ENCODE measurements around the gene DLG5. TPM values are rescaled to one million over a fixed set of nuclear protein-coding genes. Genes with fewer than 3 reads are reported as not detected.

Gene DLG5
- total RNA-seq, 1 experiment from 2014 or later, result 81.7 TPM

- H3F3A ChIP-seq (ENCODE audit: insufficient read depth, low read depth), result peaks cover 19% of the 10 kb centered on the region
These were observed 575 bp downstream of the DLG5 start for GRCh38 chr10:77925795-77926565.

DNA sequence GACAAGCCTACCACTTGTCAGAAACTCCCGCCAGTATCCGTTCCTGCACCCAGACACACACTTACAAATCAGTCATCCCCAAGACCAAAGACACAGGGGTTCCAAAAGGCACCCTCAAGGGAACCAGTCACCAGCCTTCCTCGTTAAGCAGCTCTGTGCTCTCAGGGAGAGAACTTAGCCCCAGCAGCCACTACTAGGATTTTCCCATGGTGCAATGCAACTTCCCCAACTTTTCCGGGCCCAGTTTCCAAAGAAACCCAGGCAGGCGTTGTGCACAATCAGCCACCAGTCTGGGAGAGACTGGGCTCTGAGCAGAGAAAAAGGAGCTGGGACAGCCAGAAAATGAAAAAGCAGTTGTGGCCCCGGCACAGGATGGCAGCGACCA is 1.2 kb downstream of the DLG5 start:
- peaks cover 57% of the 10 kb centered on the region for H3K79me2 ChIP-seq (ENCODE audit: low read depth)
- CTCF ChIA-PET, result interaction anchor here (0.6 kb wide), 1 partner anchor 104 kb away, joined by 12 read pairs; no protein-coding TSS in a partner anchor
- TF ChIP-seq CTCF (conservative IDR thresholded peaks at IDR 0.05) (no peak), EZH2 (IDR thresholded peaks at IDR 0.05; ENCODE audit: low read depth) (no peak)
- no peaks in the 10 kb centered on the region for H3K9me3 ChIP-seq (ENCODE audit: insufficient read depth, low read depth)
- no peaks in the 10 kb centered on the region for H3K9me2 ChIP-seq (ENCODE audit: insufficient read depth)
- peaks cover 42% of the 10 kb centered on the region for H3K4me1 ChIP-seq (replicated peaks; ENCODE audit: insufficient read depth)
- peak overlapping the region; percentile 95 for H3K4me2 ChIP-seq
- intact Hi-C loops (cut with micrococcal nuclease; ENCODE audit: unreplicated experiment), result loop anchor here (2.0 to 5.0 kb wide), 3 partner anchors 27 to 47 kb away; no protein-coding TSS in a partner anchor
- peaks cover 20% of the 10 kb centered on the region for H4K20me1 ChIP-seq (ENCODE audit: insufficient read depth)
- TSS peak; percentile 42 for BruUV-seq (replicated peaks)
- H2AFZ ChIP-seq, result peak overlapping the region; percentile 82
- H3K27ac ChIP-seq, result no peak overlapping the region
- H3K36me3 ChIP-seq (ENCODE audit: low read depth), result no peaks in the 10 kb centered on the region
- H3K4me3 ChIP-seq, result peak overlapping the region; percentile 80
- POLR2A ChIA-PET (ENCODE audit: unreplicated experiment), result interaction anchor here (0.6 kb wide), 1 partner anchor 67 kb away, joined by 3 read pairs; no protein-coding TSS in a partner anchor
- peaks cover 25% of the 10 kb centered on the region for H3F3A ChIP-seq (ENCODE audit: insufficient read depth, low read depth)
- no peak for DNase-seq
- no peaks in the 10 kb centered on the region for H3K27me3 ChIP-seq (ENCODE audit: insufficient read depth, low read depth)

More at GRCh38 chr10:77925795-77926565, 575 bp downstream of the DLG5 start:
- Histone ChIP-seq H3K36me3 (ENCODE audit: low read depth) (no peaks in the 10 kb centered on the region), H4K20me1 (ENCODE audit: insufficient read depth) (peaks cover 20% of the 10 kb centered on the region), H3K4me1 (replicated peaks; ENCODE audit: insufficient read depth) (peaks cover 36% of the 10 kb centered on the region), H3K27me3 (ENCODE audit: insufficient read depth, low read depth) (no peaks in the 10 kb centered on the region), H3K79me2 (ENCODE audit: low read depth) (peaks cover 51% of the 10 kb centered on the region), H3K4me3 (peak overlapping the region; percentile 80), H3K9me2 (ENCODE audit: insufficient read depth) (no peaks in the 10 kb centered on the region), H3K9me3 (ENCODE audit: insufficient read depth, low read depth) (no peaks in the 10 kb centered on the region), H3K4me2 (peak overlapping the region; percentile 95), H2AFZ (peak overlapping the region; percentile 82), H3K27ac (no peak overlapping the region)
- intact Hi-C loops (cut with micrococcal nuclease; ENCODE audit: unreplicated experiment), result loop anchor here (1.0 to 5.0 kb wide), 5 partner anchors 15 to 80 kb away; no protein-coding TSS in a partner anchor
- TF ChIP-seq EZH2 (IDR thresholded peaks at IDR 0.05; ENCODE audit: low read depth) (no peak), CTCF (conservative IDR thresholded peaks at IDR 0.05) (no peak)
- peak; percentile 57 to 63 for DNase-seq
- CTCF ChIA-PET, result no interaction called here
- BruUV-seq (replicated peaks), result no TSS peak
- POLR2A ChIA-PET (ENCODE audit: unreplicated experiment), result interaction anchor here (0.6 to 1.0 kb wide), 2 partner anchors 27 to 69 kb away, joined by 3 to 4 read pairs; no protein-coding TSS in a partner anchor

DNA sequence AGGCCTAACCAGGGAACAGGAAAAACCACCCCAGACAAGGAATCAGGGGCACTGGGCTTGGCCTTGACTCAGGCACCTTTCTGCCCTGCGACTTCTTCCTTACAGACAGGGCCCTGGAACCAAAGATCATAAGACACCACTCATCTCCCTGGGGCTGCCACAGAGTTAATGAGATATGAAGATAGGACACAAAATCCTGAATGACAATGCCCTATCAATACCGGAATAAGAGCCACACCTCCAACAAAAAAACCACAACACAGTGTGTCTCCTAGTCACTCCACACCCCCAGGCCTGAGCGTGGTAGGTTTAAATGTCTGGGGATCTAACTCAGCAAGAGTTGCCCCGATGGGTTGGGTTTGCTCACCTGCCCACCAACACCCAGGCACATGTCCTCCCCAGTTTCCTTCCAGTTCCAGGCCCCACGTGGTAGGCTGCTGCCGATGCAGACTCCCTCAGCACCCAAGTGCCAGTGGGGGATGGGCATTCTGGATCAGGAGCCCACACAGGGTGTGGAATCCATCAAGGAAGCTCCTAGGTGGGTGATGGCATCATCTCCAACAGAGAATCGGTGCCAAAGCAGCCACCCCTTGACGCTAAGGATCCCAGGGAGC is 3.9 kb downstream of the DLG5 start:
- Histone ChIP-seq H3K9me2 (ENCODE audit: insufficient read depth) (no peaks in the 10 kb centered on the region), H3F3A (ENCODE audit: insufficient read depth, low read depth) (peaks cover 23% of the 10 kb centered on the region), H3K79me2 (ENCODE audit: low read depth) (peaks cover 83% of the 10 kb centered on the region), H3K4me2 (peak overlapping the region; percentile 26), H3K36me3 (ENCODE audit: low read depth) (no peaks in the 10 kb centered on the region), H3K4me1 (replicated peaks; ENCODE audit: insufficient read depth) (peaks cover 57% of the 10 kb centered on the region), H3K27me3 (ENCODE audit: insufficient read depth, low read depth) (no peaks in the 10 kb centered on the region), H3K27ac (peak overlapping the region; percentile 16; the same call in 1 of the 2 replicates), H3K4me3 (no peak overlapping the region), H2AFZ (no peak overlapping the region), H4K20me1 (ENCODE audit: insufficient read depth) (peaks cover 20% of the 10 kb centered on the region), H3K9me3 (ENCODE audit: insufficient read depth, low read depth) (no peaks in the 10 kb centered on the region)
- intact Hi-C loops (cut with micrococcal nuclease; ENCODE audit: unreplicated experiment), result no loop called here
- BruUV-seq (replicated peaks), result no TSS peak
- ChIA-PET POLR2A (ENCODE audit: unreplicated experiment) (no interaction called here), CTCF (no interaction called here)
- TF ChIP-seq CTCF (conservative IDR thresholded peaks at IDR 0.05), result no peak
- DNase-seq, result peak in 1 of 2 experiments; percentile 63

All from PC-9 (cell line).